GM23338 (cell line): ENCODE results near the gene EXOC4. TPM values are rescaled to one million over a fixed set of nuclear protein-coding genes. Genes with fewer than 3 reads are reported as not detected.

ENCODE experiments used
- ATAC-seq: fragments of 200-7000 bp; cut with Tn5 transposase; 3 replicates; pipeline ENCODE4 v1.9.1; 2020
- DNase-seq: peaks from one replicate; pipeline ENCODE4 v3.0.0-alpha.2; 2015; ENCODE audit warnings: low spot score
- H2AFZ ChIP-seq: fragments of 200-600 bp; sonication (generic); 2 replicates; pipeline ENCODE4 v1.8.0; 2016; ENCODE audit warnings: antibody characterized with exemption, mild to moderate bottlenecking, moderate library complexity
- H3F3A ChIP-seq: fragments of 200-600 bp; sonication (generic); replicated peaks from 2 replicates; pipeline ENCODE4 v1.8.0; 2017; ENCODE audit warnings: antibody characterized with exemption, mixed run types, low read depth
- H3K27ac ChIP-seq: fragments of 200-600 bp; sonication (generic); 2 replicates; pipeline ENCODE4 v1.6.1; 2016; ENCODE audit warnings: low read depth
- H3K27me3 ChIP-seq: fragments of 200-600 bp; sonication (generic); 2 replicates; pipeline ENCODE4 v1.8.0; 2016; ENCODE audit warnings: mild to moderate bottlenecking, mixed run types, moderate library complexity; ENCODE audit not compliant: insufficient read depth
- H3K36me3 ChIP-seq: fragments of 200-600 bp; sonication (generic); 2 replicates; pipeline ENCODE4 v1.8.0; 2016; ENCODE audit warnings: mild to moderate bottlenecking; ENCODE audit not compliant: insufficient read depth
- H3K4me1 ChIP-seq: fragments of 200-600 bp; sonication (generic); 2 replicates; pipeline ENCODE4 v1.8.0; 2016; ENCODE audit warnings: mild to moderate bottlenecking, moderate library complexity; ENCODE audit not compliant: insufficient read depth
- H3K4me2 ChIP-seq: fragments of 200-600 bp; sonication (generic); 2 replicates; pipeline ENCODE4 v1.7.1; 2017; ENCODE audit warnings: mixed run types
- H3K4me3 ChIP-seq: fragments of 200-600 bp; sonication (generic); 2 replicates; pipeline ENCODE4 v1.6.1; 2016; ENCODE audit warnings: mixed run types
- H3K79me2 ChIP-seq: fragments of 200-600 bp; sonication (generic); replicated peaks from 2 replicates; pipeline ENCODE4 v1.8.0; 2017; ENCODE audit warnings: mild to moderate bottlenecking; ENCODE audit not compliant: insufficient read depth
- H3K9me2 ChIP-seq: fragments of 200-600 bp; sonication (generic); 2 replicates; pipeline ENCODE4 v1.8.0; 2017; ENCODE audit not compliant: insufficient read depth
- H4K20me1 ChIP-seq: fragments of 200-600 bp; sonication (generic); replicated peaks from 2 replicates; pipeline ENCODE4 v1.8.0; 2017; ENCODE audit warnings: mild to moderate bottlenecking; ENCODE audit not compliant: insufficient read depth
- H3K27ac Mint-ChIP-seq: 2 replicates; pipeline ENCODE4 v1.8.0; 2020; ENCODE audit warnings: inconsistent platforms, mild to moderate bottlenecking, moderate library complexity, mixed read lengths
- H3K27me3 Mint-ChIP-seq: 3 replicates; pipeline ENCODE4 v1.8.0; 2022; ENCODE audit warnings: low read depth, mild to moderate bottlenecking, moderate library complexity, mixed read lengths, inconsistent platforms; ENCODE audit not compliant: insufficient read depth, poor library complexity
- H3K36me3 Mint-ChIP-seq: 3 replicates; pipeline ENCODE4 v1.8.0; 2021; ENCODE audit warnings: low read depth, mild to moderate bottlenecking, inconsistent platforms, moderate library complexity, mixed read lengths
- H3K4me1 Mint-ChIP-seq: 3 replicates; pipeline ENCODE4 v1.8.0; 2020; ENCODE audit warnings: mild to moderate bottlenecking, inconsistent platforms, mixed read lengths
- H3K4me3 Mint-ChIP-seq: 3 replicates; pipeline ENCODE4 v1.8.0; 2021; ENCODE audit warnings: moderate library complexity, mild to moderate bottlenecking, inconsistent platforms, mixed read lengths
- H3K9me3 Mint-ChIP-seq: 3 replicates; pipeline ENCODE4 v1.8.0; 2020; ENCODE audit warnings: moderate library complexity, mild to moderate bottlenecking, inconsistent platforms, mixed read lengths
- EZH2 ChIP-seq: fragments of 200-600 bp; sonication (generic); IDR thresholded peaks from one replicate; pipeline ENCODE4 v1.8.0; 2017; ENCODE audit warnings: antibody characterized with exemption, mild to moderate bottlenecking, low read depth; ENCODE audit not compliant: unreplicated experiment
- ZNF331 ChIP-seq: fragments of 250-450 bp; sonication (Bioruptor Pico); IDR thresholded peaks from 2 replicates; pipeline ENCODE4 v1.5.0; 2020; ENCODE audit warnings: low read depth, mild to moderate bottlenecking, moderate library complexity
- polyA plus RNA-seq: library from polyadenylated mRNA; unstranded; fragments of >200 nt; fragmentation: Nextera tagmentation; extraction: Ambion mirVana; gene quantifications from 2 replicates; pipeline ENCODE4 v1.2.1, GENCODE V29; 2016
- total RNA-seq: library from RNA; depleted of rRNA; stranded (reverse); fragments of >200 nt; shearing (Covaris generic); gene quantifications from 2 replicates; pipeline ENCODE4 v1.2.3, GENCODE V29; 2014
- TF ChIP-seq, protein P1 (sequence below), 2 experiments: fragments of 200-600 bp in 1 of 2; sonication (generic) in 1 of 2; conservative IDR thresholded peaks; 2 replicates each; pipeline versions ENCODE4 v1.5.1 to v1.6.1; 2016 to 2017; ENCODE audit warnings: antibody characterized with exemption in 2 of 2, low read depth in 2 of 2, mild to moderate bottlenecking in 2 of 2, moderate library complexity in 1 of 2

The EXOC4 gene
- total and polyA plus RNA-seq, 2 experiments from 2014 or later, result 37.5 to 52.7 TPM

DNA sequence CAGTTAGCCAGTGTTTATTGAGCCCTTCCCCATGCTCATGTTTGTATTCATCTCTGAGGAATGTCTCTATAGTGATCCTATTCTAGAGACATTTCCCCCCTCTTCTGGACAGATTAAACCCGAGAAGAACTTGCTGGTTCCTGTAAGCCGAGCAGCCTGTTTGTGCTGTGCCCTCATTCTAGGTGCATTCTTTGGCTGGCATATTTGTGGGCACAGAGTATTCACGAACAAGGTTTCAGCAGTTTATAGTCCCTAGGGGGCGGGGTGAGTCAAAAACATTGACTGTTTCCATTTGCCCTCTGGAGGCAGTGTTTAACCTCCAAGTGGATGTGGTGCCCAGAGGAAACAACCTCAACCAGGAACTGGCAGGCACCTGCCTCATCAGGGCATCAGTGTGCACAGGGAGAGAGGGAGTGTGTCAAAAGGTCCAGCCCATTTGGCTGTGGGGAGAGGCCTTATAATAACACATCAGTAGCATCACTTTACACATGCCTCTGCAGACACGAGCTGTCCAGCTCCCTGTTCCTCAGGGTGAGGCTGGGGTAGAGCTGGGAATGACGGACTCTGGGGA is 600.9 kb downstream of the EXOC4 start:
- H3K4me2 ChIP-seq, result no peak overlapping the region
- Mint-ChIP-seq H3K27ac (no peak overlapping the region), H3K9me3 (peaks cover 4% of the 10 kb centered on the region; the same call in 1 of the 3 replicates), H3K27me3 (no peaks in the 10 kb centered on the region), H3K4me3 (no peak overlapping the region), H3K4me1 (peaks cover 18% of the 10 kb centered on the region), H3K36me3 (peaks cover 5% of the 10 kb centered on the region; the same call in 2 of the 3 replicates)
- no peaks in the 10 kb centered on the region for H3K79me2 ChIP-seq
- H3K36me3 ChIP-seq, result no peaks in the 10 kb centered on the region
- H3K9me2 ChIP-seq, result no peaks in the 10 kb centered on the region
- no peaks in the 10 kb centered on the region; the same call in 1 of the 2 replicates for H4K20me1 ChIP-seq
- DNase-seq, result peak; percentile 89
- H3K27me3 ChIP-seq, result no peaks in the 10 kb centered on the region
- H3K27ac ChIP-seq, result no peak overlapping the region
- no peaks in the 10 kb centered on the region for H3F3A ChIP-seq
- no peaks in the 10 kb centered on the region for H3K4me1 ChIP-seq
- TF ChIP-seq, protein P1, sequence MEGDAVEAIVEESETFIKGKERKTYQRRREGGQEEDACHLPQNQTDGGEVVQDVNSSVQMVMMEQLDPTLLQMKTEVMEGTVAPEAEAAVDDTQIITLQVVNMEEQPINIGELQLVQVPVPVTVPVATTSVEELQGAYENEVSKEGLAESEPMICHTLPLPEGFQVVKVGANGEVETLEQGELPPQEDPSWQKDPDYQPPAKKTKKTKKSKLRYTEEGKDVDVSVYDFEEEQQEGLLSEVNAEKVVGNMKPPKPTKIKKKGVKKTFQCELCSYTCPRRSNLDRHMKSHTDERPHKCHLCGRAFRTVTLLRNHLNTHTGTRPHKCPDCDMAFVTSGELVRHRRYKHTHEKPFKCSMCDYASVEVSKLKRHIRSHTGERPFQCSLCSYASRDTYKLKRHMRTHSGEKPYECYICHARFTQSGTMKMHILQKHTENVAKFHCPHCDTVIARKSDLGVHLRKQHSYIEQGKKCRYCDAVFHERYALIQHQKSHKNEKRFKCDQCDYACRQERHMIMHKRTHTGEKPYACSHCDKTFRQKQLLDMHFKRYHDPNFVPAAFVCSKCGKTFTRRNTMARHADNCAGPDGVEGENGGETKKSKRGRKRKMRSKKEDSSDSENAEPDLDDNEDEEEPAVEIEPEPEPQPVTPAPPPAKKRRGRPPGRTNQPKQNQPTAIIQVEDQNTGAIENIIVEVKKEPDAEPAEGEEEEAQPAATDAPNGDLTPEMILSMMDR (conservative IDR thresholded peaks at IDR 0.05; ENCODE audit: low read depth in 2 of 2), result peak; percentile 85 to 86
- no peak for TF ChIP-seq EZH2
- no peak overlapping the region for H3K4me3 ChIP-seq
- no peak overlapping the region for H2AFZ ChIP-seq
- ATAC-seq, result peak; percentile 91

DNA sequence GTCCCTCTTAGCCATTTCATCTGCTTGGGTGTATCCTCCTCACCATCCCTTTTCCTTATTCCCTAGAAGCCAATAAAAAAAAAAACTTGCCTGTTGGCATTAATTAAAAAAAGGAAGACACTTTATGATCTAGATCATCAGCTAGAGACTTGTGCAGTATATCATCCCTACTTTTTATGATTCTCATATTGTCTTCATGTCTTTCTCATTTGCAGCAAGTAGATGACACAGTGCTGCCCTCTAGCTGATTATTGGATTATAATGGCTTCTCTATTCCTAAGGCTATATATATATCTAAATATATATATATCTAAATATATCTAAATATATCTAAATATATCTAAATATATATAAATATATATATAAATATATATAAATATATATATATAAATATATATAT is 601.9 kb downstream of the EXOC4 start:
- no peak overlapping the region for H3K4me3 Mint-ChIP-seq
- no peaks in the 10 kb centered on the region for H3K27me3 Mint-ChIP-seq
- ATAC-seq, result peak; percentile 18; the same call in 2 of the 3 replicates
- H4K20me1 ChIP-seq, result no peaks in the 10 kb centered on the region; the same call in 1 of the 2 replicates
- no peak overlapping the region for H3K27ac Mint-ChIP-seq
- no peak overlapping the region for H2AFZ ChIP-seq
- H3K27ac ChIP-seq, result no peak overlapping the region
- H3K36me3 Mint-ChIP-seq, result peaks cover 5% of the 10 kb centered on the region; the same call in 2 of the 3 replicates
- no peaks in the 10 kb centered on the region for H3K36me3 ChIP-seq
- peak; percentile 53 for DNase-seq
- no peak overlapping the region for H3K4me2 ChIP-seq
- H3K4me1 Mint-ChIP-seq, result peaks cover 26% of the 10 kb centered on the region
- H3K27me3 ChIP-seq, result no peaks in the 10 kb centered on the region
- peaks cover 6% of the 10 kb centered on the region; the same call in 2 of the 3 replicates for H3K9me3 Mint-ChIP-seq
- H3F3A ChIP-seq, result no peaks in the 10 kb centered on the region
- H3K4me3 ChIP-seq, result no peak overlapping the region
- peaks cover 6% of the 10 kb centered on the region for H3K4me1 ChIP-seq
- H3K9me2 ChIP-seq, result no peaks in the 10 kb centered on the region
- no peaks in the 10 kb centered on the region for H3K79me2 ChIP-seq
- no peak for TF ChIP-seq ZNF331 (CRISPR knock-in tag)
- TF ChIP-seq, protein P1 (conservative IDR thresholded peaks at IDR 0.05; ENCODE audit: low read depth in 2 of 2), result peak; percentile 54 to 59
